Right atrium auricular region (tissue), 2 donors: ENCODE data around the gene SERAC1. TPM values are rescaled to one million over a fixed set of nuclear protein-coding genes. Genes with fewer than 3 reads are reported as not detected.
"Not testable (repeated sequence)": the region's sequence is repeated elsewhere in the genome, so short reads cannot be mapped to it uniquely, and the experiment has no call there.

ENCODE experiments used
- DNase-seq: peaks from one replicate; pipeline ENCODE4 v3.0.0-alpha.2; 2019; ENCODE audit warnings: low spot score
- H3K27ac ChIP-seq, 2 donors: fragments of 200-600 bp; sonication (generic); 1 replicate in 1 of 2; 2 replicates in 1 of 2; pipeline ENCODE4 v1.5.1; 2016 to 2019
- H3K27me3 ChIP-seq, 2 donors: fragments of 200-600 bp; sonication (generic); one replicate each; pipeline versions ENCODE4 v1.5.1 to v1.6.0; 2017 to 2019
- H3K36me3 ChIP-seq: fragments of 200-600 bp; sonication (generic); one replicate; pipeline ENCODE4 v1.5.1; 2016
- H3K4me1 ChIP-seq, 2 donors: fragments of 200-600 bp; sonication (generic); one replicate each; pipeline versions ENCODE4 v1.5.1 to v1.6.0; 2017 to 2019
- H3K4me3 ChIP-seq, 2 donors: fragments of 200-600 bp; sonication (generic); 1 replicate in 1 of 2; 2 replicates in 1 of 2; pipeline ENCODE4 v1.5.1; 2017 to 2019; ENCODE audit warnings: mild to moderate bottlenecking in 1 of 2, moderate library complexity in 1 of 2
- H3K9me3 ChIP-seq, 2 donors: fragments of 200-600 bp; sonication (generic); one replicate each; pipeline ENCODE4 v1.5.1; 2019
- CTCF ChIP-seq, 2 donors: fragments of 200-600 bp; sonication (generic); IDR thresholded peaks; one replicate each; pipeline ENCODE4 v1.5.1; 2019; ENCODE audit warnings: antibody characterized with exemption in 2 of 2
- total RNA-seq, 2 donors: library from RNA; depleted of rRNA; stranded (reverse); fragments of >200 nt; gene quantifications; one replicate each; pipeline ENCODE4 v1.1.0, GENCODE V29; 2016

Gene SERAC1
- total RNA-seq, 2 donors from 2014 or later: 5.0 to 5.8 TPM

DNA sequence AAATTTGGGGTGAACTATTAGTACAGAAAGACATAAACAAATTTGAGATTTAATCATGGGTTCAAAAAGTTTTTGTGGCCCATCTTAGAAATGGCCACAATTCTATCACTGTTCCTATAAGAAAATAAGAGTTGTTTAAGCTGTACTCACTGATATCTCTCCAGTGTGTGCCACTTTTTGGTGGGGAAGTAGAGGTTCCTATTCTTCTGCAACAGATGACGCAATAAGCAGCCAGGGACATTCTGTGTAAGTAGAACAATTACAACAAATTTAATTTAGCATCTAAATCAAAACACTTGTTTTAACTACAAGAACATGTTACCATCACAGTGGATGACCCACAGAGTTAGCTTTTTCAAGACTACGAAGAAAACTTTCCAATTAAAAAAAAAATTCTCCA is 9.9 kb downstream of the SERAC1 start:
- H3K27me3 ChIP-seq: no peaks in the 10 kb centered on the region
- no peak overlapping the region for H3K4me3 ChIP-seq
- TF ChIP-seq CTCF (IDR thresholded peaks at IDR 0.05): no peak
- H3K9me3 ChIP-seq: no peaks in the 10 kb centered on the region
- H3K36me3 ChIP-seq: no peaks in the 10 kb centered on the region
- H3K27ac ChIP-seq: no peak overlapping the region
- no peaks in the 10 kb centered on the region for H3K4me1 ChIP-seq
- no peak for DNase-seq

DNA sequence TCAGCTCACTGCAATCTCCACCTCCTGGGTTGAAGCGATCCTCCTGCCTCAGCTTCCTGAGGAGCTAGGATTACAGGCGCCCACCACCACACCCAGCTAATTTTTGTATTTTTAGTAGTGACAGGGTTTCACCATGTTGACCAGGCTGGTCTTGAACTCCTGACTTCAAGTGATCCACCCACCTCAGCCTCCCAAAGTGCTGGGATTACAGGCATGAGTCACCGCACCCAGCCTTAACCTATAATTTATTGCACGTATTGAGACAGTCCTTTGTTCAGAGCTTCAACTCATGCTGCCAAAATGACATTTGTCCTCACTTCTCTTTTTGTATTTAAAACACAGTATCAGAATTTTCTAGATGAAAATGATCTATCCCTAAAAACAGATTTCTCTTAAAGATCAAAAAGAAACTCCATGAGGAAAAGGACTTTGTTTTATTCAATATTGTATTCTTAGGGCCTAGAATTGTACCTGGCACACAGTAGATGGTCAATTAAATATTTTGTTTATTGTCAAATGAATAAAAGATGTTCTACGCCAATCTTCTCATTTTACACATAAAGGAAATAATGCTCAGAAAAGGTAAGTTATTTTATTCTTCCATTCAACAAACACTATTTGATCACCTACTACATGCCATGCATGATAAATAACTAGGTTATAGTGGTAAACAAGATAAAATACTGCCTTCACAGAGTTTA is 10.8 kb downstream of the SERAC1 start:
- H3K4me1 ChIP-seq: no peaks in the 10 kb centered on the region
- no peak overlapping the region for H3K27ac ChIP-seq
- no peaks in the 10 kb centered on the region for H3K36me3 ChIP-seq
- no peaks in the 10 kb centered on the region for H3K27me3 ChIP-seq
- DNase-seq: no peak
- TF ChIP-seq CTCF (IDR thresholded peaks at IDR 0.05): no peak
- H3K9me3 ChIP-seq: no peaks in the 10 kb centered on the region
- no peak overlapping the region for H3K4me3 ChIP-seq

DNA sequence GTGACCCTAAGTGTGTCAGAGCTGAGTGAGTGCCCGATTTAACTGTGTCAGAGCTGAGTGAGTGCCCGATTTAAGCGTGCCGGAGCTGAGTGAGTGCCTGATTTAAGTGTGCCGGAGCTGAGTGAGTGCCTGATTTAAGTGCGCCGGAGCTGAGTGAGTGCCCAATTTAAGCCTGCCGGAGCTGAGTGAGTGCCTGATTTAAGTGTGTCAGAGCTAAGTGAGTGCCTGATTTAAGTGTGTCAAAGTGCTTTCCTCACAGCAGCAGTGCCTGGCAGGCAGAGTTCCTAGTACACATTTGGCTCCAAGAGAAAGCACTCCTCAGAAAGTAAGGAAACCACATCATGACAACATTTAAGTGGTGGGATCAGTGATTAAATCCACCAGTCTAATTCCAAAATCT is 13.2 kb downstream of the SERAC1 start:
- H3K27ac ChIP-seq: no peak overlapping the region
- no peak overlapping the region for H3K4me3 ChIP-seq
- no peaks in the 10 kb centered on the region for H3K27me3 ChIP-seq
- no peaks in the 10 kb centered on the region for H3K36me3 ChIP-seq
- no peak for DNase-seq
- H3K4me1 ChIP-seq: no peaks in the 10 kb centered on the region
- TF ChIP-seq CTCF (IDR thresholded peaks at IDR 0.05): no peak
- H3K9me3 ChIP-seq: no peaks in the 10 kb centered on the region

DNA sequence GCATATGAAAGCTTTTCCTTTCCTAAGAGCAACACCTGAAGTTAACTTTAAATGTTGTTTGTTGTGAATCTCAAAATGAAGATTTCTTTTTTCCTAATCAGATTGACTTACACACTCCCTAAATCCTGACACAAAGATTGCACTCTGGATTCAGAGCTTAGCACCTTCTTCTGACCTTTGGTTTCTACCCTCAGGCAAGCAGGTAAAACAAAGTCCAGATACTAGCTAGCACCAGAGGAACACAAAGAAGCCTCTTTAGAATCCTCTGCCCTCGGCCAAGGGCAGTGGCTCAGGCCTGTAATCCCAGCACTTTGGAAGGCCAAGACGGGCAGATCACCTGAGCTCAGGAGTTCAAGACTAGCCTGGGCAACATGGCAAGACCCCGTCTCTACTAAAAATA is 14.5 kb downstream of the SERAC1 start:
- Histone ChIP-seq H3K27ac (no peak overlapping the region), H3K27me3 (no peaks in the 10 kb centered on the region), H3K9me3 (no peaks in the 10 kb centered on the region), H3K4me1 (no peaks in the 10 kb centered on the region), H3K36me3 (no peaks in the 10 kb centered on the region), H3K4me3 (no peak overlapping the region)
- no peak for TF ChIP-seq CTCF (IDR thresholded peaks at IDR 0.05)
- DNase-seq: no peak

- H3K27me3 ChIP-seq: no peaks in the 10 kb centered on the region
- no peaks in the 10 kb centered on the region for H3K4me1 ChIP-seq
- H3K36me3 ChIP-seq: no peaks in the 10 kb centered on the region
- DNase-seq: no peak
- H3K9me3 ChIP-seq: no peaks in the 10 kb centered on the region
- no peak for TF ChIP-seq CTCF (IDR thresholded peaks at IDR 0.05)
- H3K4me3 ChIP-seq: no peak overlapping the region
- H3K27ac ChIP-seq: no peak overlapping the region
Observed at GRCh38 chr6:158152659-158153058, 15.4 kb downstream of the SERAC1 start.

- not testable (repeated sequence) for H3K4me3 ChIP-seq, H3K36me3 ChIP-seq, H3K27ac ChIP-seq, H3K4me1 ChIP-seq, H3K9me3 ChIP-seq, DNase-seq, H3K27me3 ChIP-seq
Observed at GRCh38 chr6:158152025-158152424, 16.0 kb downstream of the SERAC1 start.
